ENCODE results near the gene ALDH8A1.

Gene ALDH8A1

GRCh38 chr6:134949927-134950326 lies at the start of gene ALDH8A1:
Gene ALDH8A1 (minus strand): TSS chr6:134950101. CDS start chr6:134950053, 48 bp downstream.
- DNase-seq, result no peak

- DNase-seq, result no peak
Measured at GRCh38 chr6:134999107-134999506, 49.2 kb upstream of the ALDH8A1 start.

GRCh38 chr6:134997133-134997995 lies 47.5 kb upstream of the ALDH8A1 start:
- DNase-seq, result no peak

- DNase-seq, result no peak
Measured at GRCh38 chr6:134995536-134995935, 45.6 kb upstream of the ALDH8A1 start.

- DNase-seq, result no peak
Measured at GRCh38 chr6:134994431-134994830, 44.5 kb upstream of the ALDH8A1 start.

GRCh38 chr6:134992155-134992554 lies 42.3 kb upstream of the ALDH8A1 start:
- no peak for DNase-seq

- no peak for DNase-seq
Measured at GRCh38 chr6:134990262-134990661, 40.4 kb upstream of the ALDH8A1 start.

- no peak for DNase-seq
Measured at GRCh38 chr6:134984821-134985220, 34.9 kb upstream of the ALDH8A1 start.

GRCh38 chr6:134983823-134984222 lies 33.9 kb upstream of the ALDH8A1 start:
- no peak for DNase-seq

GRCh38 chr6:134982161-134982560 lies 32.3 kb upstream of the ALDH8A1 start:
- DNase-seq, result no peak

GRCh38 chr6:134980846-134981245 lies 30.9 kb upstream of the ALDH8A1 start:
- DNase-seq, result no peak

GRCh38 chr6:134979142-134979541 lies 29.2 kb upstream of the ALDH8A1 start:
- no peak for DNase-seq

GRCh38 chr6:134974370-134974769 lies 24.5 kb upstream of the ALDH8A1 start:
- no peak for DNase-seq

GRCh38 chr6:134967711-134968110 lies 17.8 kb upstream of the ALDH8A1 start:
- no peak for DNase-seq

- no peak for DNase-seq
Measured at GRCh38 chr6:134964451-134965203, 14.7 kb upstream of the ALDH8A1 start.

GRCh38 chr6:134962421-134962820 lies 12.5 kb upstream of the ALDH8A1 start:
- no peak for DNase-seq

GRCh38 chr6:134961366-134961765 lies 11.5 kb upstream of the ALDH8A1 start:
- no peak for DNase-seq

- DNase-seq, result no peak
Measured at GRCh38 chr6:134959603-134960002, 9.7 kb upstream of the ALDH8A1 start.

- no peak for DNase-seq
Measured at GRCh38 chr6:134956676-134957075, 6.8 kb upstream of the ALDH8A1 start.

GRCh38 chr6:134956032-134956431 lies 6.1 kb upstream of the ALDH8A1 start:
- DNase-seq, result no peak

- no peak for DNase-seq
Measured at GRCh38 chr6:134954272-134955000, 4.5 kb upstream of the ALDH8A1 start.

GRCh38 chr6:134951494-134952263 lies 1.8 kb upstream of the ALDH8A1 start:
- DNase-seq, result no peak

- no peak for DNase-seq
Measured at GRCh38 chr6:134950482-134950881, 581 bp upstream of the ALDH8A1 start.

All from kidney glomerular epithelial cell (primary cell).